Caco-2 (cell line): Measurements from ENCODE around the gene ZNF780B. TPM values are rescaled to one million over a fixed set of nuclear protein-coding genes. Genes with fewer than 3 reads are reported as not detected.

Source experiments
- BruUV-seq: library from RNA; stranded (reverse); fragments of 400-500 nt; replicated peaks from 2 replicates; lab custom pipeline; 2021; lab: Mats Ljungman, UMichigan
- CTCF ChIA-PET: fragments of 300-600 bp; sonication (Branson Sonifier 250); formaldehyde crosslinking; loops from one replicate; lab custom pipeline; 2022; ENCODE audit warnings: antibody characterized with exemption; lab: Charles Lee
- POLR2A ChIA-PET: fragments of 300-600 bp; sonication (Branson Sonifier 250); formaldehyde crosslinking; loops from one replicate; lab custom pipeline; 2022; ENCODE audit warnings: antibody characterized with exemption; lab: Charles Lee
- DNase-seq, 2 experiments: peaks; one replicate each; pipeline versions ENCODE4 v3.0.0 to v3.0.0-alpha.2; 2020 to 2022
- H3K27me3 ChIP-seq: replicated peaks from 2 replicates; pipeline ENCODE4 v1.6.0; 2011; ENCODE audit warnings: low read length; ENCODE audit not compliant: control insufficient read depth, insufficient read depth
- H3K36me3 ChIP-seq: 2 replicates; pipeline ENCODE4 v1.5.1; 2011; ENCODE audit warnings: low read length; ENCODE audit not compliant: control insufficient read depth, insufficient read depth
- H3K4me1 ChIP-seq: fragments of 250-450 bp; sonication (Bioruptor Pico); 2 replicates; pipeline ENCODE4 v1.5.1; 2020; ENCODE audit warnings: mild to moderate bottlenecking
- H3K4me3 ChIP-seq: 2 replicates; pipeline ENCODE4 v1.5.1; 2011; ENCODE audit warnings: low read depth, mild to moderate bottlenecking, control low read depth, low read length
- H3K9me3 ChIP-seq: fragments of 250-450 bp; sonication (Bioruptor Pico); 2 replicates; pipeline ENCODE4 v1.5.1; 2020; ENCODE audit warnings: mild to moderate bottlenecking, moderate library complexity
- H3K27ac Mint-ChIP-seq: one replicate; pipeline ENCODE4 v1.8.0; 2022; ENCODE audit warnings: mixed read lengths; ENCODE audit not compliant: unreplicated experiment
- H3K27me3 Mint-ChIP-seq: one replicate; pipeline ENCODE4 v1.8.0; 2022; ENCODE audit warnings: mixed read lengths; ENCODE audit not compliant: insufficient read depth, unreplicated experiment
- H3K36me3 Mint-ChIP-seq: one replicate; pipeline ENCODE4 v1.8.0; 2022; ENCODE audit warnings: mild to moderate bottlenecking, mixed read lengths; ENCODE audit not compliant: insufficient read depth, unreplicated experiment
- H3K4me1 Mint-ChIP-seq: one replicate; pipeline ENCODE4 v1.8.0; 2022; ENCODE audit warnings: low read depth, mixed read lengths; ENCODE audit not compliant: unreplicated experiment
- H3K4me3 Mint-ChIP-seq: one replicate; pipeline ENCODE4 v1.8.0; 2022; ENCODE audit warnings: mild to moderate bottlenecking, moderate library complexity, mixed read lengths; ENCODE audit not compliant: unreplicated experiment
- H3K9me3 Mint-ChIP-seq: one replicate; pipeline ENCODE4 v1.8.0; 2022; ENCODE audit warnings: mixed read lengths; ENCODE audit not compliant: unreplicated experiment
- CTCF ChIP-seq, 2 experiments: fragments of 200-600 bp in 1 of 2; IDR thresholded peaks; 1 replicate in 1 of 2; 2 replicates in 1 of 2; pipeline versions ENCODE4 v1.5.1 to v1.8.0; 2011 to 2022; ENCODE audit warnings: antibody characterized with exemption in 1 of 2, control low read depth in 1 of 2, inconsistent platforms in 1 of 2, low read depth in 1 of 2, low read length in 1 of 2, mild to moderate bottlenecking in 1 of 2, moderate library complexity in 1 of 2; ENCODE audit not compliant: insufficient read depth in 1 of 2, severe bottlenecking in 1 of 2, unreplicated experiment in 1 of 2
- intact Hi-C: fragments of 100-400 bp; cut with micrococcal nuclease; formaldehyde crosslinking; loops from one replicate; pipeline ENCODE4 v1.10.0; 2022; ENCODE audit not compliant: unreplicated experiment
- total RNA-seq: library from RNA; stranded (reverse); gene quantifications from 2 replicates; pipeline ENCODE4 v1.2.3, GENCODE V29; 2022

ZNF780B gene
- total RNA-seq, 1 experiment from 2014 or later = 27.5 TPM

DNA sequence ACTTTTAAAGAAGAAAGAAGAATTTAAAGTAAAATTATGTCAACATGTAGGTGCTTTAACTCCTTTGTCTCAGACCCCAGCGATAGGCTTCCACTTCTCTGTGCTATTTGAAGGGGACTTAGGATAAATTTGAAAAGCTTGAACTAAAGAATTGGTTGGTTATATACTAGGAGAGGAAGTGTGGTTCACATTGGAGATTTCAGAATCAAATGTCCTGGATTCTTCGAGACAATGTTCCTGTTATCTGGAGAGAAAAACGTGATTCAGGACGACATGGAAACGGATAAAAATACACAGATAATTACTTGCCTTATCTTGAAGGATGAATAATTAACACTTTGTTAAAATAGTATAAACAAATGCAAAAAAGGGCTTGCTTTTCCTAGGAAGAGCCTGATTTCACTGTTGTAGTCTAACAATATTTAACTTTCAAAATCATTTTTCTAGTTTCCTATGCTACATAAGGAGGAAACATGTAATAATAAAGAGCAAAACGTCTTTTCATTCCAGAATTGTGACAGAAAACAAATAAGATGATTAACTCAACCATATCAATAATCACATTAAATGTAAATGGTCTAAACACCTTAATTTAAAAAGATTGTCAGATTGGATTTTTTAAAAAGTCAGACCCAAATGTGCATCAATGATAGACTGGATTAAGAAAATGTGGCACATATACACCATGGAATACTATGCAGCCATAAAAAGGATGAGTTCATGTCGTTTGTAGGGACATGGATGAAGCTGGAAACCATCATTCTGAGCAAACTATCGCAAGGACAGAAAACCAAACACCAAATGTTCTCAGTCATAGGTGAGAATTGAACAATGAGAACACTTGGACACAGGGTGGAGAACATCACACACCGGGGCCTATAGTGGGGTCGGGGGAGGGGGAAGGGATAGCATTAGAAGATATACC is 35.4 kb upstream of the ZNF780B start:
- no peak for DNase-seq
- Mint-ChIP-seq H3K4me1 (peaks cover 16% of the 10 kb centered on the region), H3K27me3 (peaks cover 3% of the 10 kb centered on the region), H3K27ac (peak overlapping the region; percentile 99), H3K9me3 (no peaks in the 10 kb centered on the region), H3K36me3 (peaks cover 14% of the 10 kb centered on the region), H3K4me3 (peak overlapping the region; percentile 100)
- intact Hi-C loops = loop anchor here (2.0 kb wide), 1 partner anchor 95 kb away; the partner anchor contains the start of gene ZNF546
- H3K4me3 ChIP-seq = peak overlapping the region; percentile 74
- BruUV-seq = TSS peak; percentile 47
- ChIA-PET CTCF (interaction anchor here (0.9 kb wide), 2 partner anchors 121 to 126 kb away, joined by 3 read pairs; no protein-coding TSS in a partner anchor), POLR2A (interaction anchor here (1.0 kb wide), 1 partner anchor 121 kb away, joined by 8 read pairs; the partner anchor contains the start of gene PSMC4)
- no peak for TF ChIP-seq CTCF (IDR thresholded peaks at IDR 0.05; ENCODE audit: insufficient read depth in 1 of 2, low read depth in 1 of 2, low read length in 1 of 2, severe bottlenecking in 1 of 2, unreplicated experiment in 1 of 2)
- no peaks in the 10 kb centered on the region for H3K27me3 ChIP-seq
- H3K9me3 ChIP-seq = no peaks in the 10 kb centered on the region
- peaks cover 9% of the 10 kb centered on the region for H3K4me1 ChIP-seq
- no peaks in the 10 kb centered on the region for H3K36me3 ChIP-seq

DNA sequence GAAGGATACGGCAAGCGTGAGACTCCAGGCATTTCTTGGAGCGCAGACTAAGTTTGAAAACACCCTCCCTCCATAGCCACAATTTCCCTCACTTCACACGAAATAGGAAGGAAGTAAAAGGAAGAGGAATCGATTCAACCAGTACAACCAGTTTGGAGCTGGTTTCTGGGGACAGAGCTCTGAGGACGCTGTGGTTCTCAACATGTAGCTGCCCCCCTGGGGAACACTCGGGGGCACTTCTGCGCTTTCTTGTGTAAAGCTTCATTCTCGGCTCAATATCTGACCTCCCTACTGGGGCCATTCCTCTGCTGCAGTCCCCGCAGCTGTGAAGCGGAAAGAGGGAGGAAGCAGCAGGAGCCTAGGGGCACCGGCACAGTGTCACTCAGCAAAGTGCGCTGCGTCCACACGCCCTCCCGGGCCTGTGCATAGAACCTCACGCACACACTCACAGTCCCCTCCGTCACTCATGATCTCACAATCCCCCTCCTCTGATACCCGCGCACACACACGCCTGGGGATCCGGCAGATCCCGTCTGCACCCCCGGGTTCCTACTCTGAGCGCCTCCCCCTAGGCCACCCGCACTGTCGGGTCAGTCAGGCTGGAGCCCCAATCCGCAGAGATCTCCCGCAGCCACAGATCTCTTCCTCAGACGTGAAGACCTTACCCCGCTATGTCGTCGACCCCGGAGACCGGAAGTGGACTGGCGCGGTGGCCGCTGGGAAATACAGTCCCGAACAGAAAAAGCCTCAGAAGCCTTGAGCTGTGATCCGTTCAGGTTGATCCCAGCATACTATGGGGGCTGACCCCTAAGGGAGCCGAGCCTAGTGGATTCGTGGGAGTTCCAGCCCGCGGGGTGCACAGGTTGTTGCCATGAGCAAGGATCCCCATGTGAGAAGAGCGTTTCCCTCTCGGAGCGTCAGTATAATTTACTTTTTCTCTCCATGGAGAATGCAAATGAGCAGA is 34.5 kb upstream of the ZNF780B start, which contains the start of gene ZNF780A:
Gene ZNF780A, minus strand, starts transcription at position 703 of the 964 bp plus-strand sequence. CDS start 6,190 bp downstream, outside the sequence.
- TSS peak; percentile 33 for BruUV-seq
- no peaks in the 10 kb centered on the region for H3K9me3 ChIP-seq
- Mint-ChIP-seq H3K27ac (peak within 1 kb of the TSS; percentile 99), H3K4me1 (peaks cover 16% of the 10 kb centered on the region), H3K36me3 (peaks cover 14% of the 10 kb centered on the region), H3K9me3 (no peaks in the 10 kb centered on the region), H3K27me3 (peaks cover 3% of the 10 kb centered on the region), H3K4me3 (peak within 1 kb of the TSS; percentile 100)
- no peak for TF ChIP-seq CTCF (IDR thresholded peaks at IDR 0.05; ENCODE audit: insufficient read depth in 1 of 2, low read depth in 1 of 2, low read length in 1 of 2, severe bottlenecking in 1 of 2, unreplicated experiment in 1 of 2)
- peak within 1 kb of the TSS; percentile 74 for H3K4me3 ChIP-seq
- H3K4me1 ChIP-seq = peaks cover 9% of the 10 kb centered on the region
- ChIA-PET CTCF (interaction anchor here (0.9 kb wide), 2 partner anchors 120 to 127 kb away, joined by 3 read pairs; no protein-coding TSS in a partner anchor), POLR2A (interaction anchor here (1.0 kb wide), 1 partner anchor 120 kb away, joined by 8 read pairs; the partner anchor contains the start of gene PSMC4)
- DNase-seq = peak; percentile 87 to 88
- H3K36me3 ChIP-seq = no peaks in the 10 kb centered on the region
- intact Hi-C loops = loop anchor here (2.0 kb wide), 1 partner anchor 94 kb away; the partner anchor contains the start of gene ZNF546
- H3K27me3 ChIP-seq = no peaks in the 10 kb centered on the region
